ENCODE results near the gene OPA3. TPM values are rescaled to one million over a fixed set of nuclear protein-coding genes. Genes with fewer than 3 reads are reported as not detected.

OPA3 gene
- total and polyA plus RNA-seq, 10 of the 15 experiments (the other 5 are each of a cell fraction or from before 2014, with no cell fraction given), result 2.2 to 24.3 (median 13.3) TPM

- TF ChIP-seq, protein P1, sequence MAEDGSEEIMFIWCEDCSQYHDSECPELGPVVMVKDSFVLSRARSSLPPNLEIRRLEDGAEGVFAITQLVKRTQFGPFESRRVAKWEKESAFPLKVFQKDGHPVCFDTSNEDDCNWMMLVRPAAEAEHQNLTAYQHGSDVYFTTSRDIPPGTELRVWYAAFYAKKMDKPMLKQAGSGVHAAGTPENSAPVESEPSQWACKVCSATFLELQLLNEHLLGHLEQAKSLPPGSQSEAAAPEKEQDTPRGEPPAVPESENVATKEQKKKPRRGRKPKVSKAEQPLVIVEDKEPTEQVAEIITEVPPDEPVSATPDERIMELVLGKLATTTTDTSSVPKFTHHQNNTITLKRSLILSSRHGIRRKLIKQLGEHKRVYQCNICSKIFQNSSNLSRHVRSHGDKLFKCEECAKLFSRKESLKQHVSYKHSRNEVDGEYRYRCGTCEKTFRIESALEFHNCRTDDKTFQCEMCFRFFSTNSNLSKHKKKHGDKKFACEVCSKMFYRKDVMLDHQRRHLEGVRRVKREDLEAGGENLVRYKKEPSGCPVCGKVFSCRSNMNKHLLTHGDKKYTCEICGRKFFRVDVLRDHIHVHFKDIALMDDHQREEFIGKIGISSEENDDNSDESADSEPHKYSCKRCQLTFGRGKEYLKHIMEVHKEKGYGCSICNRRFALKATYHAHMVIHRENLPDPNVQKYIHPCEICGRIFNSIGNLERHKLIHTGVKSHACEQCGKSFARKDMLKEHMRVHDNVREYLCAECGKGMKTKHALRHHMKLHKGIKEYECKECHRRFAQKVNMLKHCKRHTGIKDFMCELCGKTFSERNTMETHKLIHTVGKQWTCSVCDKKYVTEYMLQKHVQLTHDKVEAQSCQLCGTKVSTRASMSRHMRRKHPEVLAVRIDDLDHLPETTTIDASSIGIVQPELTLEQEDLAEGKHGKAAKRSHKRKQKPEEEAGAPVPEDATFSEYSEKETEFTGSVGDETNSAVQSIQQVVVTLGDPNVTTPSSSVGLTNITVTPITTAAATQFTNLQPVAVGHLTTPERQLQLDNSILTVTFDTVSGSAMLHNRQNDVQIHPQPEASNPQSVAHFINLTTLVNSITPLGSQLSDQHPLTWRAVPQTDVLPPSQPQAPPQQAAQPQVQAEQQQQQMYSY (CRISPR knock-in tag; IDR thresholded peaks at IDR 0.05), result no peak
- TF ChIP-seq SUZ12 (IDR thresholded peaks at IDR 0.05; ENCODE audit: unreplicated experiment), result no peak
- no peak for TF ChIP-seq CBFB (IDR thresholded peaks at IDR 0.05; ENCODE audit: low read depth)
- peak; percentile 51; the same call in 1 of the 2 replicates for TF ChIP-seq EED (IDR thresholded peaks at IDR 0.05; ENCODE audit: low read depth)
- no peak for TF ChIP-seq SREBF1 (IDR thresholded peaks at IDR 0.05; ENCODE audit: low read length)
- TF ChIP-seq HDAC6 (IDR thresholded peaks at IDR 0.05; ENCODE audit: unreplicated experiment), result no peak
- no peak for TF ChIP-seq ZNF687 (IDR thresholded peaks at IDR 0.05)
- TF ChIP-seq ZNF217 (IDR thresholded peaks at IDR 0.05), result peak; percentile 41; the same call in 1 of the 2 replicates
- peak; percentile 86 for TF ChIP-seq JUND (IDR thresholded peaks at IDR 0.05; ENCODE audit: low read depth, low read length)
- peak in 1 of 2 experiments; percentile 14; a peak in 1 of 4 replicates for TF ChIP-seq SRF (IDR thresholded peaks at IDR 0.05; ENCODE audit: low read depth in 2 of 2, low read length in 2 of 2)
- peak; percentile 65; the same call in 1 of the 2 replicates for TF ChIP-seq POLR2AphosphoS2 (IDR thresholded peaks at IDR 0.05; ENCODE audit: low read depth, low read length)
- TF ChIP-seq MEF2A (IDR thresholded peaks at IDR 0.05; ENCODE audit: insufficient read depth, low read depth, low read length), result no peak
- peak; percentile 44; the same call in 1 of the 2 replicates for TF ChIP-seq TAF1 (IDR thresholded peaks at IDR 0.05; ENCODE audit: borderline replicate concordance, low read depth, low read length)
- no peak for TF ChIP-seq LARP7 (IDR thresholded peaks at IDR 0.05)
- peak; percentile 99 for TF ChIP-seq ATF7 (IDR thresholded peaks at IDR 0.05; ENCODE audit: low read depth)
- TF ChIP-seq, protein P2, sequence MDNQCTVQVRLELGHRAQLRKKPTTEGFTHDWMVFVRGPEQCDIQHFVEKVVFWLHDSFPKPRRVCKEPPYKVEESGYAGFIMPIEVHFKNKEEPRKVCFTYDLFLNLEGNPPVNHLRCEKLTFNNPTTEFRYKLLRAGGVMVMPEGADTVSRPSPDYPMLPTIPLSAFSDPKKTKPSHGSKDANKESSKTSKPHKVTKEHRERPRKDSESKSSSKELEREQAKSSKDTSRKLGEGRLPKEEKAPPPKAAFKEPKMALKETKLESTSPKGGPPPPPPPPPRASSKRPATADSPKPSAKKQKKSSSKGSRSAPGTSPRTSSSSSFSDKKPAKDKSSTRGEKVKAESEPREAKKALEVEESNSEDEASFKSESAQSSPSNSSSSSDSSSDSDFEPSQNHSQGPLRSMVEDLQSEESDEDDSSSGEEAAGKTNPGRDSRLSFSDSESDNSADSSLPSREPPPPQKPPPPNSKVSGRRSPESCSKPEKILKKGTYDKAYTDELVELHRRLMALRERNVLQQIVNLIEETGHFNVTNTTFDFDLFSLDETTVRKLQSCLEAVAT (IDR thresholded peaks at IDR 0.05), result peak; percentile 18; the same call in 1 of the 2 replicates
- peak; percentile 85 for TF ChIP-seq DPF2 (IDR thresholded peaks at IDR 0.05)
- TF ChIP-seq, protein P3, sequence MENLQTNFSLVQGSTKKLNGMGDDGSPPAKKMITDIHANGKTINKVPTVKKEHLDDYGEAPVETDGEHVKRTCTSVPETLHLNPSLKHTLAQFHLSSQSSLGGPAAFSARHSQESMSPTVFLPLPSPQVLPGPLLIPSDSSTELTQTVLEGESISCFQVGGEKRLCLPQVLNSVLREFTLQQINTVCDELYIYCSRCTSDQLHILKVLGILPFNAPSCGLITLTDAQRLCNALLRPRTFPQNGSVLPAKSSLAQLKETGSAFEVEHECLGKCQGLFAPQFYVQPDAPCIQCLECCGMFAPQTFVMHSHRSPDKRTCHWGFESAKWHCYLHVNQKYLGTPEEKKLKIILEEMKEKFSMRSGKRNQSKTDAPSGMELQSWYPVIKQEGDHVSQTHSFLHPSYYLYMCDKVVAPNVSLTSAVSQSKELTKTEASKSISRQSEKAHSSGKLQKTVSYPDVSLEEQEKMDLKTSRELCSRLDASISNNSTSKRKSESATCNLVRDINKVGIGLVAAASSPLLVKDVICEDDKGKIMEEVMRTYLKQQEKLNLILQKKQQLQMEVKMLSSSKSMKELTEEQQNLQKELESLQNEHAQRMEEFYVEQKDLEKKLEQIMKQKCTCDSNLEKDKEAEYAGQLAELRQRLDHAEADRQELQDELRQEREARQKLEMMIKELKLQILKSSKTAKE (IDR thresholded peaks at IDR 0.05; ENCODE audit: low read depth, poor library complexity, severe bottlenecking), result peak; percentile 64
- TF ChIP-seq RELA (IDR thresholded peaks at IDR 0.05; ENCODE audit: borderline replicate concordance, partially characterized antibody), result peak; percentile 52
These were observed 78.2 kb downstream of the OPA3 start (continued) for GRCh38 chr19:45506246-45506988.

Measured in GM12878 (cell line).